ENCODE measurements around the gene FRMD3.

The FRMD3 gene

GRCh38 chr9:83429229-83429628 lies 109.0 kb downstream of the FRMD3 start:
- H3K9me3 Mint-ChIP-seq, result peaks cover 9% of the 10 kb centered on the region
- no peak overlapping the region for H3K27ac Mint-ChIP-seq
- TF ChIP-seq CTCF (IDR thresholded peaks at IDR 0.05), result no peak
- H3K27me3 Mint-ChIP-seq (ENCODE audit: low read depth, poor library complexity), result no peaks in the 10 kb centered on the region
- no peak overlapping the region for H3K4me3 Mint-ChIP-seq
- H3K4me1 Mint-ChIP-seq, result peaks cover 17% of the 10 kb centered on the region
- no peaks in the 10 kb centered on the region for H3K36me3 Mint-ChIP-seq (ENCODE audit: low read depth)
- no peak for DNase-seq

- Mint-ChIP-seq H3K9me3 (peaks cover 4% of the 10 kb centered on the region), H3K27ac (no peak overlapping the region), H3K36me3 (ENCODE audit: low read depth) (no peaks in the 10 kb centered on the region), H3K27me3 (ENCODE audit: low read depth, poor library complexity) (no peaks in the 10 kb centered on the region), H3K4me3 (no peak overlapping the region), H3K4me1 (peaks cover 4% of the 10 kb centered on the region)
- TF ChIP-seq CTCF (IDR thresholded peaks at IDR 0.05), result no peak
- no peak for DNase-seq
Observed at GRCh38 chr9:83425240-83425639, 113.0 kb downstream of the FRMD3 start.

DNA sequence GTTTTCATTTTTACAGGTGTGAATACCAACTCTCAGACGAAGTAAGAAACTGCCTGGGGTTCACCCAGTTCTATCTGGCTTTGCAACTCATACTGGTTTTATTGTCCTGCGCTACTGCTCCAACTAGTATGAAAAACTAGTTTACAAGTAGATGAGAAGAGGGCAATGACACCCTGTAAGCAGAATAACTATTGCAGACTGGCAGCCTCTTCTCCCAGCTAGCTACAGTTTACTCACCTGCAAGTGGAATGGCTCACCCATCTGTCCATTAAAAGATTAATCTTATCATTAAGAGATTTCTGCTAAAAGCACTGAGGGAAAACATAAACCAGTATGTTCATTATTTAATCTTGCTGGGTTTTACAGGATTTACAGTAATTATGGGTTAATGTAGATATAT lies 113.4 kb downstream of the FRMD3 start:
- Mint-ChIP-seq H3K9me3 (peaks cover 5% of the 10 kb centered on the region), H3K27me3 (ENCODE audit: low read depth, poor library complexity) (no peaks in the 10 kb centered on the region), H3K36me3 (ENCODE audit: low read depth) (no peaks in the 10 kb centered on the region), H3K4me3 (no peak overlapping the region), H3K4me1 (peaks cover 4% of the 10 kb centered on the region), H3K27ac (no peak overlapping the region)
- DNase-seq, result no peak
- TF ChIP-seq CTCF (IDR thresholded peaks at IDR 0.05), result no peak

- DNase-seq, result no peak
- no peaks in the 10 kb centered on the region for H3K36me3 Mint-ChIP-seq (ENCODE audit: low read depth)
- H3K4me3 Mint-ChIP-seq, result no peak overlapping the region
- H3K27ac Mint-ChIP-seq, result no peak overlapping the region
- H3K4me1 Mint-ChIP-seq, result peaks cover 4% of the 10 kb centered on the region
- H3K27me3 Mint-ChIP-seq (ENCODE audit: low read depth, poor library complexity), result no peaks in the 10 kb centered on the region
- H3K9me3 Mint-ChIP-seq, result peaks cover 5% of the 10 kb centered on the region
- TF ChIP-seq CTCF (IDR thresholded peaks at IDR 0.05), result no peak
Observed at GRCh38 chr9:83423815-83424707, 114.1 kb downstream of the FRMD3 start.

GRCh38 chr9:83422527-83422926 lies 115.7 kb downstream of the FRMD3 start:
- Mint-ChIP-seq H3K36me3 (ENCODE audit: low read depth) (no peaks in the 10 kb centered on the region), H3K27me3 (ENCODE audit: low read depth, poor library complexity) (no peaks in the 10 kb centered on the region), H3K27ac (no peak overlapping the region), H3K9me3 (peaks cover 5% of the 10 kb centered on the region), H3K4me1 (peaks cover 4% of the 10 kb centered on the region), H3K4me3 (no peak overlapping the region)
- no peak for TF ChIP-seq CTCF (IDR thresholded peaks at IDR 0.05)
- DNase-seq, result no peak

DNA sequence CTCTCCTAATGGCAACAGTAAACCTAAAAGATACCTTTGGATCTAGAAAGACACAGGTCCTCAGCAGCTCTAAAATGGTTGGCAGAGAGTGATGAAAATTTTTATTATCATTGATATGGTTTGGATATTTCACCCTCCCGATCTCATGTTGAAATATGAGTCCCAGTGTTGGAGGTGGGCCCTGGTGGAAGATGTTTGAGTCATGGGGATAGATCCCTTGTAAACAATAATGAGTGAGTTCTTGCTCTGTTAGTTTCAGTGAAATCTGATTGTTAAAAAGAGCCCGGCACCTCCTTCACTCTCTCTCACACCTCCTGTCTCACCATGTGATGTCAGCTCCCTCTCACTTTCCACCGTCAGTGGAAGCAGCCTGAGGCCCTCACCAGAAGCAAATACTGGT lies 117.7 kb downstream of the FRMD3 start:
- no peaks in the 10 kb centered on the region for H3K36me3 Mint-ChIP-seq (ENCODE audit: low read depth)
- H3K27me3 Mint-ChIP-seq (ENCODE audit: low read depth, poor library complexity), result peaks cover 7% of the 10 kb centered on the region
- DNase-seq, result no peak
- no peaks in the 10 kb centered on the region for H3K4me1 Mint-ChIP-seq
- H3K4me3 Mint-ChIP-seq, result no peak overlapping the region
- peaks cover 5% of the 10 kb centered on the region for H3K9me3 Mint-ChIP-seq
- H3K27ac Mint-ChIP-seq, result no peak overlapping the region
- TF ChIP-seq CTCF (IDR thresholded peaks at IDR 0.05), result no peak
